Transverse colon (tissue), 4 donors: ENCODE measurements around the gene OSBPL2. TPM values are rescaled to one million over a fixed set of nuclear protein-coding genes. Genes with fewer than 3 reads are reported as not detected.

Source experiments
- DNase-seq: peaks from one replicate; pipeline ENCODE4 v3.0.0-alpha.2; 2019
- H3K27ac ChIP-seq, 4 donors: fragments of 200-600 bp; sonication (generic); 2 replicates each; pipeline ENCODE4 v1.5.1; 2016 to 2018; ENCODE audit warnings: inconsistent platforms in 4 of 4
- H3K27me3 ChIP-seq: fragments of 200-600 bp; sonication (generic); 2 replicates; pipeline ENCODE4 v1.5.1; 2017; ENCODE audit warnings: inconsistent platforms
- H3K36me3 ChIP-seq, 4 donors: fragments of 200-600 bp; sonication (generic); 2 replicates each; pipeline ENCODE4 v1.5.1; 2017 to 2019; ENCODE audit warnings: inconsistent platforms in 4 of 4
- H3K4me1 ChIP-seq, 4 donors: fragments of 200-600 bp; sonication (generic); 2 replicates each; pipeline ENCODE4 v1.5.1; 2017 to 2020; ENCODE audit warnings: inconsistent platforms in 4 of 4
- H3K4me3 ChIP-seq, 4 donors: fragments of 200-600 bp; sonication (generic); 1 replicate in 1 of 4; 2 replicates in 3 of 4; pipeline versions ENCODE4 v1.5.1 to v1.6.1; 2017 to 2019; ENCODE audit warnings: inconsistent platforms in 4 of 4
- H3K9me3 ChIP-seq, 2 donors: fragments of 200-600 bp; sonication (generic); 2 replicates each; pipeline ENCODE4 v1.5.1; 2017 to 2019; ENCODE audit warnings: inconsistent platforms in 2 of 2
- CTCF ChIP-seq, 5 experiments: fragments of 200-600 bp in 3 of 5; fragments of 450-650 bp in 2 of 5; sonication (generic) in 3 of 5; IDR thresholded peaks; 1 replicate in 2 of 5; 2 replicates in 3 of 5; pipeline ENCODE4 v1.5.1; 2016 to 2017; ENCODE audit warnings: antibody characterized with exemption in 5 of 5, inconsistent platforms in 3 of 5, mild to moderate bottlenecking in 2 of 5, moderate library complexity in 1 of 5
- EP300 ChIP-seq: sonication (generic); formaldehyde crosslinking; IDR thresholded peaks from one replicate; pipeline ENCODE4 v1.6.1; 2017; ENCODE audit warnings: antibody characterized with exemption, low read depth
- POLR2A ChIP-seq: fragments of 450-650 bp; IDR thresholded peaks from one replicate; pipeline ENCODE4 v1.6.1; 2016; ENCODE audit warnings: antibody characterized with exemption, mild to moderate bottlenecking, moderate library complexity
- POLR2AphosphoS5 ChIP-seq, 3 donors: sonication (generic); formaldehyde crosslinking; IDR thresholded peaks; one replicate each; pipeline ENCODE4 v1.6.1; 2016; ENCODE audit warnings: antibody characterized with exemption in 3 of 3
- WGBS, 2 donors: methylation state at CpG; one replicate each; pipeline ENCODE4 v1.1.5; 2018; ENCODE audit warnings: low coverage in 1 of 2; 5-methylcytosine and 5-hydroxymethylcytosine counted together
- in situ Hi-C, 4 donors: fragments of 200-750 bp; cut with MboI; loops; one replicate each; pipeline versions ENCODE4 v1.15.0 to v1.15.1; 2017; ENCODE audit warnings: low sequenced_read_pairs in 3 of 4, low pct_ligation_motif_present in 1 of 4, low pct_unique_long_range_greater_than_20kb in 1 of 4
- intact Hi-C: fragments of 100-400 bp; cut with DNase I; formaldehyde crosslinking; loops from one replicate; pipeline ENCODE4 v1.15.1; 2023; ENCODE audit warnings: low total_unique reads
- total RNA-seq, 4 donors: library from RNA; depleted of rRNA; stranded (reverse); fragments of >200 nt; gene quantifications; one replicate each; pipeline ENCODE4 v1.1.0, GENCODE V29; 2016

Gene OSBPL2
- total RNA-seq, 4 donors from 2014 or later = 36.2 to 101 (median 73.3) TPM

- Histone ChIP-seq H3K4me1 (no peaks in the 10 kb centered on the region), H3K27ac (no peak overlapping the region), H3K9me3 (no peaks in the 10 kb centered on the region), H3K27me3 (no peaks in the 10 kb centered on the region), H3K36me3 (peaks cover 0 to 36% (median 18%) of the 10 kb centered on the region in 4 donors), H3K4me3 (no peak overlapping the region)
- TF ChIP-seq CTCF (IDR thresholded peaks at IDR 0.05) = no peak
- no peak for TF ChIP-seq EP300
- peak in 1 of 3 donors; percentile 55 for TF ChIP-seq POLR2AphosphoS5 (IDR thresholded peaks at IDR 0.05)
- TF ChIP-seq POLR2A = no peak
- intact Hi-C loops (no loop called here), in situ Hi-C loops (no loop called here)
- no peak for DNase-seq
- 83 to 100% methylated on average over 1 to 23 of the region's 23 CpGs for WGBS, 2 donors
These were observed 47.4 kb downstream of the OSBPL2 start for GRCh38 chr20:62285722-62286121.

GRCh38 chr20:62286493-62287064 lies 48.3 kb downstream of the OSBPL2 start:
- no peak for TF ChIP-seq CTCF (IDR thresholded peaks at IDR 0.05)
- no peak for TF ChIP-seq POLR2A
- no peak for TF ChIP-seq EP300
- Histone ChIP-seq H3K4me1 (no peaks in the 10 kb centered on the region), H3K9me3 (no peaks in the 10 kb centered on the region), H3K27me3 (no peaks in the 10 kb centered on the region), H3K4me3 (no peak overlapping the region), H3K36me3 (peaks cover 0 to 32% (median 14%) of the 10 kb centered on the region in 4 donors), H3K27ac (no peak overlapping the region)
- DNase-seq = no peak
- in situ Hi-C loops = no loop called here
- intact Hi-C loops = no loop called here
- WGBS, 2 donors = 91 to 93% methylated on average over 3 to 25 of the region's 25 CpGs

GRCh38 chr20:62287129-62287528 lies 48.8 kb downstream of the OSBPL2 start:
- TF ChIP-seq POLR2A = no peak
- WGBS, 2 donors = 87 to 94% methylated on average over 5 to 6 of the region's 6 CpGs
- H3K27me3 ChIP-seq = no peaks in the 10 kb centered on the region
- no peaks in the 10 kb centered on the region for H3K4me1 ChIP-seq
- in situ Hi-C loops = no loop called here
- H3K4me3 ChIP-seq = no peak overlapping the region
- DNase-seq = no peak
- intact Hi-C loops = no loop called here
- H3K27ac ChIP-seq = no peak overlapping the region
- H3K36me3 ChIP-seq = peaks cover 0 to 31% (median 15%) of the 10 kb centered on the region in 4 donors
- H3K9me3 ChIP-seq = no peaks in the 10 kb centered on the region

- Histone ChIP-seq H3K27ac (no peak overlapping the region), H3K36me3 (peaks cover 0 to 32% (median 15%) of the 10 kb centered on the region in 4 donors), H3K4me3 (no peak overlapping the region), H3K4me1 (no peaks in the 10 kb centered on the region), H3K27me3 (no peaks in the 10 kb centered on the region), H3K9me3 (no peaks in the 10 kb centered on the region)
- no peak for DNase-seq
- intact Hi-C loops (no loop called here), in situ Hi-C loops (no loop called here)
- TF ChIP-seq POLR2A = no peak
- no peak for TF ChIP-seq EP300
- TF ChIP-seq CTCF (IDR thresholded peaks at IDR 0.05) = no peak
- no peak for TF ChIP-seq POLR2AphosphoS5 (IDR thresholded peaks at IDR 0.05)
- 94% methylated on average over 12 of the region's 12 CpGs; no CpG with 5 or more reads in 1 of the 2 donors for WGBS, 2 donors
These were observed 49.6 kb downstream of the OSBPL2 start for GRCh38 chr20:62287759-62288534.
